Naive thymus-derived CD4-positive, alpha-beta T cell (primary cell): ENCODE data around the gene CALN1. TPM values are rescaled to one million over a fixed set of nuclear protein-coding genes. Genes with fewer than 3 reads are reported as not detected.

Experiments used
- ATAC-seq: fragments of 150-1000 bp; cut with Tn5 transposase; 2 replicates; pipeline ENCODE4 v1.10.0; 2021; ENCODE audit warnings: mild to moderate bottlenecking, moderate library complexity
- CTCF ChIA-PET: fragments of 350-600 bp; sonication (Branson Sonifier 250); formaldehyde crosslinking; loops from one replicate; lab custom pipeline; 2021; ENCODE audit warnings: antibody characterized with exemption; lab: Charles Lee
- POLR2A ChIA-PET: fragments of 350-600 bp; sonication (Branson Sonifier 250); formaldehyde crosslinking; loops from one replicate; lab custom pipeline; 2021; ENCODE audit warnings: antibody characterized with exemption, inconsistent platforms; lab: Charles Lee
- DNase-seq, 9 donors: peaks; one replicate each; pipeline versions ENCODE4 v3.0.0 to v3.0.0-alpha.2; 2020 to 2022; ENCODE audit warnings: mixed read lengths in 1 of 9
- H3K27ac ChIP-seq: one replicate; pipeline ENCODE4 v1.7.0; 2013; ENCODE audit warnings: mild to moderate bottlenecking, low read depth, low read length, moderate library complexity
- H3K27me3 ChIP-seq, 2 donors: one replicate each; pipeline ENCODE4 v1.7.0; 2013; ENCODE audit warnings: low read length in 2 of 2, mild to moderate bottlenecking in 2 of 2, moderate library complexity in 2 of 2; ENCODE audit not compliant: control insufficient read depth in 2 of 2, insufficient read depth in 2 of 2
- H3K36me3 ChIP-seq, 3 experiments: 1 replicate in 2 of 3; 2 replicates in 1 of 3; pipeline ENCODE4 v1.7.0; 2013; ENCODE audit warnings: low read length in 3 of 3, mild to moderate bottlenecking in 3 of 3, moderate library complexity in 1 of 3; ENCODE audit not compliant: insufficient read depth in 3 of 3, control insufficient read depth in 2 of 3
- H3K4me1 ChIP-seq, 2 donors: one replicate each; pipeline ENCODE4 v1.7.0; 2013; ENCODE audit warnings: low read length in 2 of 2, mild to moderate bottlenecking in 2 of 2, moderate library complexity in 1 of 2; ENCODE audit not compliant: control insufficient read depth in 2 of 2, insufficient read depth in 2 of 2
- H3K4me3 ChIP-seq: 2 replicates; pipeline ENCODE4 v1.7.0; 2013; ENCODE audit warnings: mild to moderate bottlenecking, low read length
- H3K9me3 ChIP-seq, 3 experiments: 1 replicate in 2 of 3; 2 replicates in 1 of 3; pipeline ENCODE4 v1.7.0; 2013; ENCODE audit warnings: low read length in 3 of 3; ENCODE audit not compliant: control insufficient read depth in 2 of 3
- H3K27ac Mint-ChIP-seq, 9 donors: one replicate each; pipeline ENCODE4 v1.8.0; 2020 to 2022; ENCODE audit warnings: mixed read lengths in 9 of 9, mild to moderate bottlenecking in 8 of 9, moderate library complexity in 5 of 9, inconsistent platforms in 2 of 9
- H3K27me3 Mint-ChIP-seq, 5 donors: one replicate each; pipeline ENCODE4 v1.8.0; 2021 to 2022; ENCODE audit warnings: mixed read lengths in 5 of 5, mild to moderate bottlenecking in 1 of 5
- H3K36me3 Mint-ChIP-seq, 5 donors: one replicate each; pipeline ENCODE4 v1.8.0; 2020 to 2022; ENCODE audit warnings: mixed read lengths in 5 of 5, mild to moderate bottlenecking in 3 of 5, inconsistent platforms in 1 of 5
- H3K4me1 Mint-ChIP-seq, 7 donors: one replicate each; pipeline ENCODE4 v1.8.0; 2020 to 2022; ENCODE audit warnings: mixed read lengths in 7 of 7, mild to moderate bottlenecking in 3 of 7, inconsistent platforms in 1 of 7
- H3K4me3 Mint-ChIP-seq, 10 donors: one replicate each; pipeline ENCODE4 v1.8.0; 2020 to 2022; ENCODE audit warnings: mild to moderate bottlenecking in 10 of 10, mixed read lengths in 10 of 10, moderate library complexity in 6 of 10, inconsistent platforms in 2 of 10
- H3K9me3 Mint-ChIP-seq, 11 donors: one replicate each; pipeline ENCODE4 v1.8.0; 2020 to 2022; ENCODE audit warnings: mixed read lengths in 11 of 11, mild to moderate bottlenecking in 4 of 11, inconsistent platforms in 1 of 11, moderate library complexity in 1 of 11
- intact Hi-C, 2 donors: fragments of 100-400 bp; cut with micrococcal nuclease; formaldehyde crosslinking; loops; one replicate each; pipeline ENCODE4 v1.15.1; 2023
- polyA plus RNA-seq, 2 donors: library from polyadenylated mRNA; unstranded; fragments of 300-500 nt; fragmentation: Illumina TruSeq; gene quantifications; one replicate each; pipeline ENCODE4 v1.2.3, GENCODE V29; 2021
- total RNA-seq, 6 experiments: library from RNA in 5 of 6; stranded (reverse) in 5 of 6; gene quantifications; 1 replicate in 5 of 6; 2 replicates in 1 of 6; pipeline ENCODE4 v1.2.3 and lab custom pipeline; 2021 to 2026

CALN1 gene
- total and polyA plus RNA-seq, 7 experiments from 2014 or later = 0.03 to 0.17 TPM; not detected in 5

DNA sequence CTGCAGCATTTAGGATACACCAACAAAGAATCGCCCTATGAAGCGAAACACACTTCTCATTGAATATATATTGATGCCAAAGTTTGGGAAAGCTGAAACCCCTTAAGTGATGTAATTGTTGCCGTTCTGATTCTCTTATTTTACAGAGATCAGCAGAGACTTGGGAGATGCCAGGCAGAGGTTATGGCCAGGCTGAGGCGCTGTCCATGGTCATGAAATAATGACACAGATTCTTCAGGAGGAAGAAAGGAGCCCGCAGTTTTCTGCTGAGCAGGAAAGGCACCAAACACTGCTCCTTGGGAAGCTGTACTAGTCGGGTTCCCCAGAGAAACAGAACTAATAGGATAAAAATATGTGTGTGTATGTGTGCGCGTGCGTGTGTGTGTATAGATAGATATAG is 566.0 kb downstream of the CALN1 start:
- intact Hi-C loops = no loop called here
- Mint-ChIP-seq H3K27me3 (no peaks in the 10 kb centered on the region), H3K4me3 (no peak overlapping the region), H3K4me1 (no peaks in the 10 kb centered on the region), H3K9me3 (peaks cover 0 to 10% (median 3%) of the 10 kb centered on the region in 11 donors), H3K27ac (no peak overlapping the region), H3K36me3 (no peaks in the 10 kb centered on the region)
- H3K27ac ChIP-seq = no peak overlapping the region
- CTCF ChIA-PET = no interaction called here
- POLR2A ChIA-PET = no interaction called here
- H3K4me1 ChIP-seq = no peaks in the 10 kb centered on the region
- no peak for DNase-seq
- H3K36me3 ChIP-seq = no peaks in the 10 kb centered on the region
- ATAC-seq = no peak
- no peaks in the 10 kb centered on the region for H3K9me3 ChIP-seq
- H3K27me3 ChIP-seq = no peaks in the 10 kb centered on the region
- H3K4me3 ChIP-seq = no peak overlapping the region

- no peaks in the 10 kb centered on the region for H3K36me3 ChIP-seq
- no peak overlapping the region for H3K27ac ChIP-seq
- no peaks in the 10 kb centered on the region for H3K27me3 Mint-ChIP-seq
- no peak overlapping the region for H3K4me3 ChIP-seq
- H3K9me3 ChIP-seq = no peaks in the 10 kb centered on the region
- no peak overlapping the region for H3K4me3 Mint-ChIP-seq
- no peaks in the 10 kb centered on the region for H3K4me1 Mint-ChIP-seq
- ATAC-seq (no peak), DNase-seq (no peak)
- intact Hi-C loops = no loop called here
- H3K4me1 ChIP-seq = no peaks in the 10 kb centered on the region
- no peak overlapping the region for H3K27ac Mint-ChIP-seq
- no peaks in the 10 kb centered on the region for H3K36me3 Mint-ChIP-seq
- no peaks in the 10 kb centered on the region for H3K27me3 ChIP-seq
- POLR2A ChIA-PET = no interaction called here
- CTCF ChIA-PET = no interaction called here
- H3K9me3 Mint-ChIP-seq = peaks cover 0 to 7% (median 1%) of the 10 kb centered on the region in 11 donors
Observed at GRCh38 chr7:71843676-71844075, 568.5 kb downstream of the CALN1 start.

DNA sequence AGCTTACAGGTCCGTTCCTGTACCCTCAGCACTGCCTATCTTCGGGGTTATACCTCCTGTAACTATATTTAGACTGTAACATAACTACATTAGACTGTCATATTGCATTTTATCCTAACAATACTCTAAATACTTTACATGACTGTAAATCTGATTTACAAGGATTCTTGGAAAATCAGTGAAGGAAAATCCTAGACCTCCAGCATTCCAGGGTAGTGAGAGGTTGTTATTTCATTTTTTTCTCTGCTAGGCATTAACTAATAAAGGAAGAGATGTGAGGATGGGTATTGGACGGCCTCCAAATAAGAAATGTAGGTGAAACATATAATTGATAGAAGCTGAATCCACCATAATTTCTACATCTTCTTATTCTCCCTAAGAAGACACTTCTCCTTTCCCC is 569.4 kb downstream of the CALN1 start:
- no peaks in the 10 kb centered on the region for H3K27me3 Mint-ChIP-seq
- ChIA-PET CTCF (interaction anchor here (0.5 kb wide), 1 partner anchor 10 kb away, joined by 3 read pairs; no protein-coding TSS in a partner anchor), POLR2A (no interaction called here)
- Histone ChIP-seq H3K9me3 (no peaks in the 10 kb centered on the region), H3K27ac (no peak overlapping the region), H3K36me3 (no peaks in the 10 kb centered on the region), H3K4me1 (no peaks in the 10 kb centered on the region), H3K4me3 (no peak overlapping the region), H3K27me3 (no peaks in the 10 kb centered on the region)
- no peak overlapping the region for H3K4me3 Mint-ChIP-seq
- DNase-seq (no peak), ATAC-seq (no peak)
- peaks cover 0 to 8% (median 1%) of the 10 kb centered on the region in 11 donors for H3K9me3 Mint-ChIP-seq
- H3K36me3 Mint-ChIP-seq = no peaks in the 10 kb centered on the region
- intact Hi-C loops = no loop called here
- no peaks in the 10 kb centered on the region for H3K4me1 Mint-ChIP-seq
- H3K27ac Mint-ChIP-seq = no peak overlapping the region

DNA sequence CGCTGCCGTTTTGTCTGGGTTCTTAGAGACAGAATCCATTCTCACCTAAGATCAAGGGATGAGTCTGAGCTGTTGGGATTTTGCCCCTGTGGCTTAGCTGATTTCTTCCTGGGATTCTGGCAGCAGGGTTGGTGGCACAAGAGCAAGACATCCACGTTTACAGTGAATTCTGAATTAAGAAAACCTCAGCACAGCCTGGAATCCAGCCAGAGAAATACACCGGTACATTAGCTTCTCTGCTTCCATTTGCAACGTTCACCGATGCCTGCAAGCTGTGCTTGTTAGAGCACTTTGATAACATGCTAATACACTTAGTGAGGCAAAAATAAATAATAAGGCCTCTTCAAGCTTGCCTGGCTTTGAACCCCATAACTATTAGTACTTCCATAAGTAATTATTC is 569.8 kb downstream of the CALN1 start:
- Histone ChIP-seq H3K4me1 (no peaks in the 10 kb centered on the region), H3K4me3 (no peak overlapping the region), H3K9me3 (no peaks in the 10 kb centered on the region), H3K27ac (no peak overlapping the region), H3K27me3 (no peaks in the 10 kb centered on the region), H3K36me3 (no peaks in the 10 kb centered on the region)
- ChIA-PET CTCF (interaction anchor here (0.5 kb wide), 1 partner anchor 10 kb away, joined by 3 read pairs; no protein-coding TSS in a partner anchor), POLR2A (no interaction called here)
- Mint-ChIP-seq H3K4me3 (no peak overlapping the region), H3K36me3 (no peaks in the 10 kb centered on the region), H3K27ac (no peak overlapping the region), H3K27me3 (peaks cover 0 to under 1% (median 0%) of the 10 kb centered on the region in 5 donors), H3K4me1 (no peaks in the 10 kb centered on the region), H3K9me3 (peaks cover 0 to 11% (median 1%) of the 10 kb centered on the region in 11 donors)
- intact Hi-C loops = no loop called here
- ATAC-seq = no peak
- DNase-seq = no peak

GRCh38 chr7:71835056-71835455 is 577.1 kb downstream of the CALN1 start:
- no peak overlapping the region for H3K4me3 ChIP-seq
- no peaks in the 10 kb centered on the region for H3K4me1 ChIP-seq
- H3K27me3 Mint-ChIP-seq = peaks cover 0 to 4% (median 0%) of the 10 kb centered on the region in 5 donors
- H3K36me3 Mint-ChIP-seq = no peaks in the 10 kb centered on the region
- no peak overlapping the region for H3K27ac ChIP-seq
- peaks cover 0 to 14% (median 4%) of the 10 kb centered on the region in 11 donors for H3K9me3 Mint-ChIP-seq
- ATAC-seq (no peak), DNase-seq (no peak)
- H3K9me3 ChIP-seq = no peaks in the 10 kb centered on the region
- H3K36me3 ChIP-seq = no peaks in the 10 kb centered on the region
- no peaks in the 10 kb centered on the region for H3K27me3 ChIP-seq
- intact Hi-C loops = no loop called here
- ChIA-PET POLR2A (no interaction called here), CTCF (no interaction called here)
- H3K4me1 Mint-ChIP-seq = no peaks in the 10 kb centered on the region
- H3K4me3 Mint-ChIP-seq = no peak overlapping the region
- no peak overlapping the region for H3K27ac Mint-ChIP-seq

DNA sequence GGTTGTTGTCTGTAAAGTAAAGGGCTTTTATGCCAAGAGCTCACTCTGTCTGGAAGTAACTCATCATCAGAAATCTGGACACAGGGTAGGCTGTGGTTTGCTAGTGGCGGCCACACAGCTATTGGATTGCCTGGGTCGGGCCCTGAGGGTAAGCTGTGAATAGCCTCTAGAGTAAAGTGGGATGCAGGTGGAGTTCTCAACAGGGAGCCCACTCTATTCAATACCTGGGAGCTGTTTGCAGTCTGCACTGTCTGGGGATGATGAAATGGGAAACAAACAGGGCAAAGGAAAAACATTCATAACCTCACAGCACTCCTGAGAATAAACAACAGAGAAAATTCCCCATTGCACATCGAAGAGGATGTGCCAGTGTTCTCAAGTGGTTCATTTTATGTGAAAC is 582.6 kb downstream of the CALN1 start:
- no peak overlapping the region for H3K27ac Mint-ChIP-seq
- Histone ChIP-seq H3K27me3 (no peaks in the 10 kb centered on the region), H3K9me3 (no peaks in the 10 kb centered on the region), H3K4me1 (no peaks in the 10 kb centered on the region), H3K4me3 (no peak overlapping the region), H3K27ac (no peak overlapping the region), H3K36me3 (no peaks in the 10 kb centered on the region)
- DNase-seq (no peak), ATAC-seq (no peak)
- intact Hi-C loops = loop anchor here in 1 of 2 donors (10.0 kb wide), 1 partner anchor 55 kb away; no protein-coding TSS in a partner anchor
- POLR2A ChIA-PET = no interaction called here
- no peak overlapping the region for H3K4me3 Mint-ChIP-seq
- CTCF ChIA-PET = interaction anchor here (0.6 kb wide), 1 partner anchor 112 kb away, joined by 3 read pairs; no protein-coding TSS in a partner anchor
- peaks cover 0 to 4% (median 0%) of the 10 kb centered on the region in 5 donors for H3K36me3 Mint-ChIP-seq
- no peaks in the 10 kb centered on the region for H3K27me3 Mint-ChIP-seq
- no peaks in the 10 kb centered on the region for H3K4me1 Mint-ChIP-seq
- H3K9me3 Mint-ChIP-seq = peaks cover 0 to 21% (median 4%) of the 10 kb centered on the region in 11 donors

DNA sequence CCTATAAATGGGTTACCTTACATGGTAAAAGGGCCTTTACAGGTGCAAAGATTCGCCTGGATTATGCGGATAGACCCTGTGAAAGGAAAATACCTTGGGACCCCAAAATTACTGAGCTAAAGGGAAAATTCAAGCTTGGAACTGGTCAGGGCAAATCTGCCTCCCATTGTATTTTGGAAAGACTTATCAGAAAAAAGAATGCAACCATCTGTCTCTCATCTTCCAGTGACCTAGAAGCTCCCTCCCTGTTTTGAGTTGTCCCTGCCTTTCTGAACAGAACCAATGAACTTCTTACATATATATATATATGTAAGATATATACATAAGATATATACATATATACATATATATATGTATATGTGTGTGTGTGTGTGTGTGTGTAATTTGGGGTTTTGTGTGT is 583.8 kb downstream of the CALN1 start:
- H3K27me3 Mint-ChIP-seq = no peaks in the 10 kb centered on the region
- ChIA-PET POLR2A (no interaction called here), CTCF (no interaction called here)
- no peak for ATAC-seq
- H3K27ac ChIP-seq = no peak overlapping the region
- no peaks in the 10 kb centered on the region for H3K27me3 ChIP-seq
- no peak overlapping the region for H3K4me3 Mint-ChIP-seq
- H3K27ac Mint-ChIP-seq = no peak overlapping the region
- H3K4me1 Mint-ChIP-seq = no peaks in the 10 kb centered on the region
- peaks cover 0 to 4% (median 0%) of the 10 kb centered on the region in 5 donors for H3K36me3 Mint-ChIP-seq
- DNase-seq = no peak
- H3K4me3 ChIP-seq = no peak overlapping the region
- H3K9me3 ChIP-seq = no peaks in the 10 kb centered on the region
- H3K36me3 ChIP-seq = no peaks in the 10 kb centered on the region
- intact Hi-C loops = loop anchor here in 1 of 2 donors (10.0 kb wide), 1 partner anchor 56 kb away; no protein-coding TSS in a partner anchor
- peaks cover 0 to 23% (median 4%) of the 10 kb centered on the region in 11 donors for H3K9me3 Mint-ChIP-seq
- H3K4me1 ChIP-seq = no peaks in the 10 kb centered on the region
